PFSK-1 (cell line): ENCODE measurements around the gene CALHM6.

Experiments used
- POLR2AphosphoS5 ChIP-seq: IDR thresholded peaks from 2 replicates; pipeline ENCODE4 v1.6.1; 2012; ENCODE audit warnings: low read depth, mild to moderate bottlenecking, control low read depth, low read length, moderate library complexity
- SIN3A ChIP-seq: IDR thresholded peaks from 2 replicates; pipeline ENCODE4 v1.6.1; 2012; ENCODE audit warnings: mild to moderate bottlenecking, low read length, moderate library complexity, borderline replicate concordance; ENCODE audit not compliant: insufficient read depth
- TAF1 ChIP-seq: IDR thresholded peaks from 2 replicates; pipeline ENCODE4 v1.6.1; 2012; ENCODE audit warnings: low read length, control low read depth, borderline replicate concordance; ENCODE audit not compliant: insufficient read depth
- TF ChIP-seq, protein P1 (sequence below), 2 experiments: IDR thresholded peaks; 2 replicates each; pipeline versions ENCODE4 v1.6.1 to v1.8.0; 2011 to 2012; ENCODE audit warnings: low read depth in 2 of 2, low read length in 2 of 2, control low read depth in 1 of 2, inconsistent platforms in 1 of 2, mild to moderate bottlenecking in 1 of 2, moderate library complexity in 1 of 2; ENCODE audit not compliant: insufficient read depth in 1 of 2

DNA sequence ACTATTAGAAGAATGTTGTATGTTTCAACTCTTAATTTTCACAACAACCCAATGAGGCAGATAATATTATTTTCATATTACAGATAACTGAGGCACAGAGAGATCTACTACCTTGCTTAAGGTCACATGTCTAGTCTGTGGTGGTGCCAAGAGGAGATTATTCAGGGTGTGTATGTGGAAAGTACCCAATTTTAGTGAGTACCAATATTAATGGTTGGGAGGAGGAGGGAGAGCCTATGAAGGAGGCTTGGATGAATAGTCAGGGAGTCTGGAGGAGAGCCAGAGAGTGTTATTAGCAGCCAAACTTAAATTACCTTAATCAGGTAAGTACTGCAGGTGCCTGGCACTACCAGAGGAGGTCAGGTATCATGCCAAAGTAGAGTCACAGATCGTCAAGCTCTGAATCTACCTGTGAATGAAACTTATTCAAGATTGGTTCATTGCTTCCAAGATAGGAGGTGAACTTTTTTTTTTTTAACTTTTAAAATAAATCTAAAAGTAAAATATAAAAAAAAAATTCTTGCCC lies 10.9 kb upstream of the CALHM6 start:
- TF ChIP-seq POLR2AphosphoS5 (no peak), SIN3A (no peak), TAF1 (no peak)
- TF ChIP-seq, protein P1, sequence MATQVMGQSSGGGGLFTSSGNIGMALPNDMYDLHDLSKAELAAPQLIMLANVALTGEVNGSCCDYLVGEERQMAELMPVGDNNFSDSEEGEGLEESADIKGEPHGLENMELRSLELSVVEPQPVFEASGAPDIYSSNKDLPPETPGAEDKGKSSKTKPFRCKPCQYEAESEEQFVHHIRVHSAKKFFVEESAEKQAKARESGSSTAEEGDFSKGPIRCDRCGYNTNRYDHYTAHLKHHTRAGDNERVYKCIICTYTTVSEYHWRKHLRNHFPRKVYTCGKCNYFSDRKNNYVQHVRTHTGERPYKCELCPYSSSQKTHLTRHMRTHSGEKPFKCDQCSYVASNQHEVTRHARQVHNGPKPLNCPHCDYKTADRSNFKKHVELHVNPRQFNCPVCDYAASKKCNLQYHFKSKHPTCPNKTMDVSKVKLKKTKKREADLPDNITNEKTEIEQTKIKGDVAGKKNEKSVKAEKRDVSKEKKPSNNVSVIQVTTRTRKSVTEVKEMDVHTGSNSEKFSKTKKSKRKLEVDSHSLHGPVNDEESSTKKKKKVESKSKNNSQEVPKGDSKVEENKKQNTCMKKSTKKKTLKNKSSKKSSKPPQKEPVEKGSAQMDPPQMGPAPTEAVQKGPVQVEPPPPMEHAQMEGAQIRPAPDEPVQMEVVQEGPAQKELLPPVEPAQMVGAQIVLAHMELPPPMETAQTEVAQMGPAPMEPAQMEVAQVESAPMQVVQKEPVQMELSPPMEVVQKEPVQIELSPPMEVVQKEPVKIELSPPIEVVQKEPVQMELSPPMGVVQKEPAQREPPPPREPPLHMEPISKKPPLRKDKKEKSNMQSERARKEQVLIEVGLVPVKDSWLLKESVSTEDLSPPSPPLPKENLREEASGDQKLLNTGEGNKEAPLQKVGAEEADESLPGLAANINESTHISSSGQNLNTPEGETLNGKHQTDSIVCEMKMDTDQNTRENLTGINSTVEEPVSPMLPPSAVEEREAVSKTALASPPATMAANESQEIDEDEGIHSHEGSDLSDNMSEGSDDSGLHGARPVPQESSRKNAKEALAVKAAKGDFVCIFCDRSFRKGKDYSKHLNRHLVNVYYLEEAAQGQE (IDR thresholded peaks at IDR 0.05; ENCODE audit: insufficient read depth in 1 of 2, low read depth in 2 of 2, low read length in 2 of 2): no peak
